B cell (primary cell): ENCODE results near the gene GNB2.

Source experiments
- EZH2 ChIP-seq: IDR thresholded peaks from 2 replicates; pipeline ENCODE4 v1.6.1; 2012; ENCODE audit warnings: borderline replicate concordance, low read depth, mild to moderate bottlenecking, moderate library complexity, low read length; ENCODE audit not compliant: insufficient read depth, poor library complexity, severe bottlenecking
- TF ChIP-seq, protein P1 (sequence below): fragments of 200-600 bp; IDR thresholded peaks from one replicate; pipeline ENCODE4 v1.8.0; 2022; ENCODE audit warnings: antibody characterized with exemption, mild to moderate bottlenecking

DNA sequence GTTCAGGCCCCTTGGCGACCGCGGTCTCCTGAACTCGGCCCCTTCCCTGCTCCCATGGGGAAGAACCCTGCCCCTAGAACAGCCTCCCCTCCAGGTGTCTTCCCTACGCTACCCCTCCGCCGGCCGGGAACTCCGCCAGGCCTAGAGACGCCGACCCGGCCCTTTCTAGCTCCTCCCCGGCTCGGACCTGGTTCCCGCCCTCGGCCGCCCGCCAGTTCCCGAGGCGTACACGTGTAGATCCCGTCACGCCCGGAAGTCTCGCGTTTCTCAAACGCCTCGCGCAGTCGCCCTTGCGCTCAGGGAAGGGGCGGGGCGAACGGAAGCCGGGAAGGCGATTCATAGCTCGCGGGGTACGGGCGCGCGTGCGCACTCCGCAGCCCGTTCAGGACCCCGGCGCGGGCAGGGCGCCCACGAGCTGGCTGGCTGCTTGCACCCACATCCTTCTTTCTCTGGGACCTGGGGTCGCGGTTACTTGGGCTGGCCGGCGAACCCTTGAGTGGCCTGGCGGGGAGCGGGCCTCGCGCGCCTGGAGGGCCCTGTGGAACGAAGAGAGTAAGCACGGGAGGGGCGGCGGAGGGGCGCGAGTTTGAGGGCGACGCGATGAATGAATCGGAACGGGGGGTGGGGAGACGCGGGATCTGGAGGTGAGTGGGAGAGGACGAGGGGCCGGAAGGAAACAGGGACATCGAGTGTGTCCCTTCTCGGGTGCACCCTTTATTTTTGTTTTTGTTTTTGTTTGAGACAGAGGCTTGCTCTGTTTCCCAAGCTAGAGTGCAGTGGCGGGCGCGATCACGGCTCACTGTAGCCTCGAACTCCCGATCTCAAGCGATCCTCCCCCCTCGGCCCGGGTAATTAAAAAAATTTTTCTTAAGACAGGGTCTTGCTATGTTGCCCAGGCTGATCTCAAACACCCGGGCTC, 32.5 kb downstream of the GNB2 start, which contains the start of gene POP7:
- TF ChIP-seq, protein P1, sequence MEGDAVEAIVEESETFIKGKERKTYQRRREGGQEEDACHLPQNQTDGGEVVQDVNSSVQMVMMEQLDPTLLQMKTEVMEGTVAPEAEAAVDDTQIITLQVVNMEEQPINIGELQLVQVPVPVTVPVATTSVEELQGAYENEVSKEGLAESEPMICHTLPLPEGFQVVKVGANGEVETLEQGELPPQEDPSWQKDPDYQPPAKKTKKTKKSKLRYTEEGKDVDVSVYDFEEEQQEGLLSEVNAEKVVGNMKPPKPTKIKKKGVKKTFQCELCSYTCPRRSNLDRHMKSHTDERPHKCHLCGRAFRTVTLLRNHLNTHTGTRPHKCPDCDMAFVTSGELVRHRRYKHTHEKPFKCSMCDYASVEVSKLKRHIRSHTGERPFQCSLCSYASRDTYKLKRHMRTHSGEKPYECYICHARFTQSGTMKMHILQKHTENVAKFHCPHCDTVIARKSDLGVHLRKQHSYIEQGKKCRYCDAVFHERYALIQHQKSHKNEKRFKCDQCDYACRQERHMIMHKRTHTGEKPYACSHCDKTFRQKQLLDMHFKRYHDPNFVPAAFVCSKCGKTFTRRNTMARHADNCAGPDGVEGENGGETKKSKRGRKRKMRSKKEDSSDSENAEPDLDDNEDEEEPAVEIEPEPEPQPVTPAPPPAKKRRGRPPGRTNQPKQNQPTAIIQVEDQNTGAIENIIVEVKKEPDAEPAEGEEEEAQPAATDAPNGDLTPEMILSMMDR, result no peak
- TF ChIP-seq EZH2, result no peak
